T1000 (cell line): Measurements from ENCODE around the gene ZBTB21.
"Not testable (repeated sequence)": the region's sequence is repeated elsewhere in the genome, so short reads cannot be mapped to it uniquely, and the experiment has no call there.

Experiments
- DNase-seq: peaks from one replicate; lab custom pipeline; 2025; ENCODE audit warnings: mixed read lengths; lab: John Stamatoyannopoulos, UW

The ZBTB21 gene

DNA sequence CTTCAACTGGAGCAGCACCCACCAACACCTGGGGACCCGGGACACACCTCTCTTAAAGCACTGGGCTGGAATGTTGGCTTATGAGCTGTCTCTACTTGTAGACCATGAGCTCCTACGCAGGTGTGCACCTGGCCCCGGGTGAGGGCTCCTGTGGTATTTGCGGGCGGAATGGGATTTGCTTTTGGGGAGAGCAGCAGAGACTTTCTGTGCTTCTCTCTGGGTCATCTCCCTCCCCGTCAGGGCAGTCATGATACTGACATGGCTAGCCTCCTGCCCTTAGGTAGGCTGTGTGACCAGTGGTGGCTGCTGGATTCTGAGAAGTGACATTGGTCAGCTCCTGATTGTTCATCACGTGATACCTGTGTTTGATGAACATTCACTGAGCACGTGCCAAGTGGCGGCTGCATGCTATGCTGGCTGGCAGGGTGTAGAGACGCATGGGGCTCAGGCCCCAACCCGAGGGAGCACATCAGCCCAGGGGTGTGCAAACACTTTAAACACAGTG is 9.0 kb upstream of the ZBTB21 start:
- DNase-seq, result no peak

DNA sequence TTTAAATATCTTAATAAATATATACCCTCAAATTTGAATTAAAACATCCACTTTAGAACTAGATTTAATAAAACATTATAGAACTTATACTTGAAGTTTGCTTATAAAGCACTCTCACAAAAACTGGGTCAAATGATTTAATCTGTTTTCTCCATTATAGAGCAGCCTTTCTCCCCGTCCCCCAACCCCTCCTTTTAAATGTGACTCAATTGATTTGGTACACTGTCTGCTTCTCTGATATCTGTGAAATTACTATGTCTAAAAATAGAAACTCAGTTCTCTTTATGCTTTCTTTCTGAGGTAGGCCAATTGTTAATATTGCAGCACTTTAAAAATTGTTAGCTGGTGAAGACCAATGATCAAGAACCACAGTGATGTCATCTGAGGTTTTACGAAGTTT is 6.9 kb upstream of the ZBTB21 start:
- DNase-seq, result no peak

DNA sequence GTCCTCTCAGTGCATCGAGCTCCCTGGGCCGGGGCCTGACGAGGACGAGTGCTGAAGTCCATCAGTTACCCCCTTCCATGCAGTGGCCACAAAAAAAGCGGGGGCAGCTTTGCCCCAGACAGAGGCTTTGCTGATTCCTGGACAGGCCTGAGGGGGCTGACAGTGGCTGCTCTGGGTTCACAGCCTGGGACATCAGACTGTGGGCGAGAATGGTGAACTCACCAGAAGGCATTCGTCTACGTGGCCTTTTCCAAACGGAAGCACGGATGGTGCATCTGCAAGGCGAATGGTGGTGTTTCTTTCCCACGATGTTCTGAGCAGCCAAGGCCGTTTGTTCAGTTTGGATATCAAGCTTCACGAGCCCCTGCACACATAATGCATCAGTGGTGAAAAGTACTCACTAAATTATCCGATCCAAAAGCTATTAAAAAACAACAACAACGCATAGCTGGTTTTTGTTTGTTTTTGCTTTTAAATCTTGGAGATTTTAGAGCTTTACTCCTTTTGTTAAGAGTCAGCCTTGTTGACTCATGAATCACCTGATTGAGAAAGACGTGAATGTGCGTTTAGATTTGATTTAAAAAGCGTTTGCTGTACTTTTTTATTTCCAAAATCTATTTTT is 6.3 kb upstream of the ZBTB21 start:
- DNase-seq, result no peak

DNA sequence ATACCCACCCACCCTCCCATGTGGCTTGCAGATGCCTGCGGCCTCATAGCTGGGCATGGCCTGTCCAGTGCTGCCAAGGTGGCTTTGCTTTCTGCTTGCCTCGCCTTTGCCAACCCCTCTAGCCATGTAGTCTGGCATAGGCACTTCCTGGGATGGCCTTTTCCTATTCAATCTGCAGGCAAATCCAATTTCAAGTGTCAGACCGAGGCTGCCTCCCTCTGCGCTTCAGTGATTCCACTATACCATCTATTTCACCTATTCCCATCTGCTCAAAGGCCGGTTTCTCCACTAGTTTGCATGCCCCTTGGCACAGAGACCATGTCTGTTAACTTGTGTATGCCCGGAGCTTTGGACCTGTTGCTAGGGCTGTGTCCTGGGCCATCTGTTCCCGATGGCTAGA is 3.8 kb upstream of the ZBTB21 start:
- no peak for DNase-seq

DNA sequence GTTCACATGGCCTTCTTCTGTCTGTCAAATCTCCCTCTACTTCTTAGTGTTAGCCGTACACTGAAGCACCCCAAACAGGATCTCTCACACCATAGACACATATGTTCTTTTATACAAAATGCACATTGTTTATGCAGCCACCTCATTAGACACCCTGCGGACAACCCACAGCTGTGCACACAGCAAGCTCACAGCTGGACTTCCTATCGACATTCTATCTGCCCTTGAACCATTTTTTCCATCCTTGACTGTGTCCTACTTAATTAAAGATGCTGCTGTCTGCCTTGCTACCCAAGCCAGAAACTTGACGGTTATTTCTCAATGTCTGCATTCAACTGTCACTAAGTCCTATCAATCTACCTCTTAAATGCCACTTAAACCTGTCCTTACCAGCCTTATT is 3.2 kb upstream of the ZBTB21 start:
- DNase-seq, result no peak

DNA sequence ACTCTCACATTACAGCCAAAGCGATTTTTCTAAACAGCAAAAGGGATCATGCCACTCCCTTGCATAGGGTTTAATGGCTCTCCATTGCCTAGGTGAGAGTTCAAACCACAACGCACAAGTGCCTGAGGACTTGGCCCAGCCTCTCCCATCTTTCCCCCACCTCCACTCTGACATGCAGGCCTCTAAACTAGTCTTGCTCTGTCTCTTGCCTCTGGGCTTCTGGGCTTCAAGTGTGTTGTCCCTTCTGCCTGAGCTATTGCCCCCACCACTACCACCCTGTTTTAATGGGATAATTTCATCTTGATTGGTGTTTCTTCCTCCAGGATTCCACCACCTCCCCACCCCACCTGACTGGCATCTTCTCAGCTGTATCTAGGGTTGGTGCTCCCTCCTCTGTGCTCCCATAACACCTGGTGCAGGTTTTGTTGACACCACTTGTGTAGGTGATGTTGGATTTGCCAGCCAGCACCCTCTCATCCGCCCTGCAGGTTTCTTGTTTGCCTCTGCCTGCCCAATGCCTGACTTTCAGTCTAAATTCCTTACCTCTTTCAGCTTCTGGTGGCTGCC is 2.7 kb upstream of the ZBTB21 start:
- no peak for DNase-seq

DNA sequence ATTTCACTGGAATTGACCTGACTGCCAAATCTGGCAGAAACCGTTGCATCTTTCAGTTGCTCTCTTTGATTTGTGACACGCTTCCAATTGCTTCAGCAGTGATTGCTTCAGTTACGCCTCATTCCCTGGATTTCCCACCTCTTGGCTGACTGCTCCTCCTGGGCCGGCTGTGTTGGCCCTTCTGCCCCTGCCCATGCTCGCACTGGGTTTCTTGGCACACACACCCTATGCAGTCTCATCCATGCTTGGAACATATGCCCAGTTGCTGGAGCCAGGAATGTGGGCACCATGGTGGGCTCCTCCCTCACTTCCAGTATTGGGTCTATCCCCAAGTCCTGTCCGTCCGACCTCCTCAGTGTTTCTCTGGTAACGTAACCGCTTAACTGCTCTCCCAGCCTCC is 2.2 kb upstream of the ZBTB21 start:
- no peak for DNase-seq

DNA sequence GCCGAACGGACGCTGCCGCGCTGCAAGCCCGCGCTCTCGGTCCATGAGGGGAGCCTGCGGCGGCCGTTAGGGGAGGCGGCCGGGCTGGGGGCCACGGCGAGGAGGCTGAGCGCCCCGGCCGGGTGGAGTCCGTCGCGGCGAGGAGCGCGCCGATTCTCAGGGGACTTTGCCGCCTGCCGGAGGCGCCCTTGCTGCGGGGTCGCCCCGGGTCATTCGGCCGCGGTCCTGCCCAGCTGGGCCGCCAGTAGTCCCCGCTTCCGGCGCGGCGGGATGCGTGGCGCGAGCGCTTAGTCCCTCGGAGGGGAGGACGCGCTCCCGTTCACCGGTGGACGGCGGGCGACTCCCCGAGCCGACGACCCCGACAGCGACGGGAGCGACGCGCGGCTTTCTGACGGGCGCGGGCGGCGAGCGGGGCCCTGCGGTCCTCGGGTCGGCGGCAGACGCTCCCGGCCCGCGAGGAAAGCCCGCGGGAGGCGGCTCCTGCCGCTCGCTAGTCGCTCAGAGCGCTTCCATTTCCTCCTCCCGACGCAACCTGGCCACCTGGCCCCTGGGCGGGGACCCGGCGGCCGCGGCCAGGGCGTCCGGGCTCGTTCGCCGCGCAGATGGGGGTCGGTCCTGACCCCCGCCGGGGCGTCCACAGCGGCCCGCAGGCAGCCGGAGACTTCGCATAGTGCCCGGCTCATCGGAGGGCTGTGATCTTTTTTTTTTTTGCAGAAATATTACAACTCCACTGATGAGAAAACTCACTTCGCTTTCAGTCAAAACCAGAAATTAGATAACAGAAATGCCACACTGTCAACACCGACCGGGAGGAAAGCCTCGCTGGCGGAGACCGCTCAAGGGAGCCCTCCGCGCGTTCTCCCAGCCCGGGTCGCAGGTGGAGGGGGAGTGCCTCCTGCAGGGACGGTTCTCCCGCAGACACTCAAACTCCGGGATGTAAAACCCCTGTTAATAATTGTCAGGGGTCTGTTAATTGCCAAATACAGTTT is 641 bp upstream of the ZBTB21 start:
- peak; percentile 64 for DNase-seq

DNA sequence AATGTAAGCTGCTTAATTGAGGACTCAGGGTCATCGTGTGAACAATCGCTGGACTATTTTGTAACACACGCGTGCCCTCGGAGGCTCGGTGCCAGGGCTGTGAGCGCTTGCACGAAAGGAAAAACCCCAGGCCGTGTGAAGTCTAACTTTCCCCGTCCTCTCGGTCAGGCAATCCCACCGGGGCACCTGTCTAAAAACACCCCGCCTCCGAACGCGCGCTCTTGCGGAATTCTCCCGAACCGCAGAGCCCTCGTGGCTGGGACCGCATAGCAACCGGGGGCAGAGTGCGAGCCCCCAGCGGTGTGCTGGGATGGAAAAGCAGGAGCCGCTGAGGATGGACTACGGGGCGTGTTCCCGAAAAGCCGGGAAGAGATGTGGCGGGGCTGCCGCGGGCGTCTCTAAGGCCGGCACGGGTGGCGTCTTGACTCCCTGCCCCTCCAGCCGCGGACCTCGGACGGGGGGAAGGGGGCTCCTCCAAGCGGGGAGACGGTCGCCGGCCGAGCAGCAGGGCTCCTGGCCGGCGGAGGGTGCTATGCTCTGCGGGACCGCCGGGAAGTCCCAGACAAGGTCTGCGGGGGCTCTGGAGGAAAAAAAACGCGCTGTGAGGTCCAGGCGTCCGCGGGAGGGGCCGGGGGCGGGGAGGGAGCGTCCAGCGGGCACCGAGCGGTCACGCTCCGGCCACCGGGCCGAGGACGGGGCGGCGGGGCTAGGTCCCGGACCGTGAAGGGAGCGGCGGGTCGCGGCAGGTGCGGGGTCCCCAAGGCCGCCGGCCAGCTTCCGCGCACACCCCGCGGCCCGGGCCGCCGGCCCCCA is 936 bp downstream of the ZBTB21 start:
- DNase-seq, result no peak

DNA sequence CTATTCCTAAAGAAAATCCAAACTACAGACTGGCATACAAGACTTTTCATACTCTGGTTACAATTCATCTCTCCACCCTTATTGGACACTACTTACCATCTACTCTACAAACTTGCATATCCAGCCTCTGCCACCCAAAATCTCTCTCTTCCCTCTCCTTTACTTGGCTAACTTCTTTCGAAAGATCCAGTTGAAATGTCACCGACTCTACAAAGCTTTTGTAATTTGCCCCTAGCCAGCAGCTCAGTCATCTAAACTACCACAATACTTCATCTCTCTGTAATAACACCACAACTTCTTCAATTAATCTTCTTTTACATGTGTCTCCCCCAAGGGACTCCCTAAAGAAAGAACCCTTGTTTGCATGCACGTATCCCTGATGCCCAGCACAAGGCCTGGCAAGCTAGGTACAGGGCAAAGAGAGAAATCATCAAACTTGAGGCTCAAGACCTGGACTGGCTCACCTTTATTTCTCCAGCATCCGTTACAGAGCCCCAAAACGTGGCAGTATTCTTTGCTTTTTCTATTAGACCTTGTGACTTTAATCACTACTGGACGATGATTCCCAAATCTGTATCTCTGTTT is 2.7 kb downstream of the ZBTB21 start:
- no peak for DNase-seq

DNA sequence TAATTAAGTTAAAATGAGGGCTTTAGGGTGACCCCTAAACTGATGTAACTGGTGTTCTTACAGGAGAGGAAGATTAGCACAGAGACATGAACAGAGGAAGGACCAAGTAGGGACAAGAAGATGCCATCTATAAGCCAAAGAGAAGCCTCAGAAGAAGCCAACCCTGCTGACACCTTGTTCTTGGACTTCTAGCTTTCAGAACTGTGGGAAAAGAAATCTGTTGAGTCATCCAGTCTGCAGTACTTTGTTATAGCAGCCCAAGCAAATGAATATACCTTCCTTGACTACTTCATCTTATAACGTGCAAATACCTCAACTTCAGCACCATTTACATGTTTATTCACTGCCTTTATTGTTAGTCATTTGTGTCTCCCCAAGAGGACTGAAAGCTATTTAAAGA is 3.4 kb downstream of the ZBTB21 start:
- no peak for DNase-seq

DNA sequence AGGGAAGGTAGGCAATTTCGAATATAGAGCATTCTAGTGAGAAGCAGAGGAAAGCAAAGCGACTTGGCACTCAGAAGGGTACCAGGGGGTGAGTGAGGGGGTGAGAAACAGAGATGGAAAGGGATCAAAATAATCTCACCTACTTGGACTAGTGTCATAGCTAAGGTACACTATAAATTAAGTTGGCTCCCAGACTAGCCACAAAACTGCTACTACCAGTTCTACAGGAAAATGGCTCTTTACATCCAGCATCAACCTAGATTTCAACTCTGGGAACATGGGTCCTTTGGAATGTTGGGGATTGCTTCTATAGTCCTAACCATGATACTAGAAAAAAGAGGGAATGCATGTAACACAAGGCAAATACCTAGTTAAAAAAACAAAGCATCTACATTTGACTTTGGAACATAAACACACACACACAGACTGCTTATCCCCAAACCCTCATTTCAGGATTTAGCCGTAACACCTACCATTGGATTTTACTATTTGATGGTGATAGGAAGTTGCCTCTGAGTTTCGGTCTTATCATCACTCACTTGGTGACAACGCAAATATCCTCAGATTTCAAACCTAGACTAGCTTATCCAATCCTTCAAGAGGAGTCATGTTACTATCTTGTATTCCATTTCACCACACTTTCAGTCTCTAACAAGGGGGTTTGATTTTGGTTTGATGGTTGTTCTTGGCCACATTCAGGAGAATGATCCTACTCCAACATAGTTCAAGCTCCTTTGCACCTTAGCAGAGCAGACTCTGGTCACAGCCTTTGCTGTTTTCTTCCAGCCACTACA is 5.6 kb downstream of the ZBTB21 start:
- no peak for DNase-seq

DNA sequence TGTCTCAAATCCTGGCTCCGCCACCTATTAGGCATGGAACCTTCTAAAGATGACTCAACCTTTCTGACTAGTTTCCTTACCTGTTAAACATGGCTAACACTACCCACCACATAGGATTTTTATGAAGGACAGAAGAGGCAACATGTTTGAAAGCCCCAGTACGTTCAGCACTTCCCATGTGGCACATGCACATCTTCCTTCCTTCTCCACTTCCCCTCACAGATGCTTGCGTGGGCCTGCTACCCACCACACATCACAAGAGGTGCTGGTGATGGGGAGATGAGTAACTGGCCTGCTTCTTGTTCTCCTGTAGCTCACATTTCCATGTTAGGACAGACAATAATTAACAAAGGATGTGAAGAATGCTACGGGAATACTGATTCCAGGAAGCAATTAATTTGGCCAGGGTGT is 7.1 kb downstream of the ZBTB21 start:
- DNase-seq, result no peak

DNA sequence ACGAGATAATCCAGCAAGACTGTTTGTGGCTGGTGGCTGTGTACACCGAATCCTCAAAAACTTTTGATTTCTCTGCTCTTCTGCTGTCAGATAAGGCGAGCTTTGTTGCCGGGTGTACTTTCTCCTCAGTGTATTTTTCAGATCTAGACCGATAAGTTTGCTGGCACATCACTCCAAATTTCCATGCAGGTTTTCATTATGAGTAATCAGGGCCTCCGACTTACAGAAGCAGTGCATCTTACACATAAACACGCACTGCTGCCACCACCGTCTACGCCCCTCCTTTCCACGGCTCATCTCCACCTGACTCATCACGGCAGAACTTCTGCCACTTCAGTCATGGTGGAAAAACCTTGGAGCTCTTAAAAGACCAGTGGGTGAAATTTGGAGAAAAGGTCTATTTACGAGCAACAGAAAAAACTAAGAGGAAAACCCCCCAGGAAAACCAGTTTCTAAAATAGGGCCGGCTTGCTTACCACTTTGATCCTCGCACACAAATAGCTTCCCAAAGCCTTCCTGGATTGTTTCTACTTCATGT is 7.7 kb downstream of the ZBTB21 start:
- peak; percentile 61 for DNase-seq

DNA sequence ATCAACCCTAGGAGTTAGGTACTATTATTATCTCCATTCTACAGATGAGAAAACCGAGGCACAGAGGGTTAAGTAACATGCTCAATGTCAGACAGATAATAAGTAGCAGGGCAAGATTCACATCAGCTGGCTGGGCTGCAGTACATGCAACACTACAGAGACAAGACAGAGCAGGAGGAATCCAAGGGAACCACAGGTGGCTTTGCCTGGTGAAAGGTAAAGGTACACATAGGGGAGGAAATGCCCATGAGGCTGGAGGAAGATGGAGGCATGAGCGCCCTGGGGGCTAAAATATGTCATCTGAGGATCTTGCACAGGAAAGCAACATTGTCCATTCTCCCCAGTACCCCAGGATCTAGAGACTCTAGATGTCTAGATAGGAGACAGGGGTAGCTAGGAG is 8.4 kb downstream of the ZBTB21 start:
- no peak for DNase-seq

DNA sequence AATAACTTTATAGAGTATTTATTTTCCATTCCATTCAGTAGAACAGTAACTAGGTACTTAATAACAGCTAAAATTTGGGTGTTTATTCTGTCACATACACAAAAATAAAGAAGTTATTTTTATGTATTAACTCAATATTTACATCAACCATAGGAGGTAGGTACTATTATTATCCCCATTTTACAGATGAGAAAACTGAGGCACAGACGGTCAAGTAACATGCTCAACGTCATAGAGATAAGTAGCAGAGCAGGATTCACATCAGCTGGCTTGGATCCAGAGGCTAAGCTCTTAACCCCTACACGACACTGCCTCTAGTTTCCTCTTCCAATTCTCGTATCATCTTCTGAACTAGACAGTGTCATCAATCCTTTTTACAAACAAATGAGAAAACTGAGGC is 9.3 kb downstream of the ZBTB21 start:
- DNase-seq, result no peak

DNA sequence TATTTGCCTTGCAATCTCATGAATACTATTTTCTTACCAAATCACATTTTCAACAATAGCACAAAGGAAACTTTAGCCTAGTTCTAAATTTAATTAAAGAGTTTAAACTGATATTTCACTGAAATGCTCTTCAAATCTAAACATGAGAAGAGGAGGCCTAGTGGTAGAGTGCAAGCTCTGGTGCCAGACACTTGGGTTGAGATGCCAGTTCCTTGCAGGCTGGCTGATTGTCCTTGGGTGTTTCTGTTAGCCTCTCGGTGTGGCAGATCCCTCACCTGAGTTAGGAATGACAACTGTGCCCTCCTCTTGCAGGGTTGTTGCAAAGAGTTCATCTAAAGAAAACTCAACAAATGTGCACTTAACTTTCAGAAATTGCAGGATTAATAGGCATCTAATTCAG is 12.5 kb downstream of the ZBTB21 start:
- DNase-seq, result no peak

DNA sequence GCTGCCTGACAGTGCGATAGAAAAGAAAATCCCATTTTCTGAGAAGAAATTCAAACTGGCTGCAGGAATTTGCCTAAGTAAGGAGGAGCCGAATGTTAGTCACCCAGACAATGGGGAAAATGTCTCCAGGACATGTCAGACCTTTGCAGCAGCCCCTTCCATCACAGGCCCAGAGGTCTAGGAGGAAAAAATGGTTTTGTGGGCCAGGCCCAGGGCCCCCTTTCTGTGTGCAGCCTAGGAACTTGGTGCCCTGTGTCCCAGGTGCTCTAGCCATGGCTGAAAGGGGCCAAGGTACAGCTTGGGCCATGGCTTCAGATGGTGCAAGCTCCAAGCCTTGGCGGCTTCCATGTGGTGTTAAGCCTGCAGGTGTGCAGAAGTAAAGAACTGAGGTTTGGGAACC is 14.6 kb downstream of the ZBTB21 start:
- no peak for DNase-seq

DNA sequence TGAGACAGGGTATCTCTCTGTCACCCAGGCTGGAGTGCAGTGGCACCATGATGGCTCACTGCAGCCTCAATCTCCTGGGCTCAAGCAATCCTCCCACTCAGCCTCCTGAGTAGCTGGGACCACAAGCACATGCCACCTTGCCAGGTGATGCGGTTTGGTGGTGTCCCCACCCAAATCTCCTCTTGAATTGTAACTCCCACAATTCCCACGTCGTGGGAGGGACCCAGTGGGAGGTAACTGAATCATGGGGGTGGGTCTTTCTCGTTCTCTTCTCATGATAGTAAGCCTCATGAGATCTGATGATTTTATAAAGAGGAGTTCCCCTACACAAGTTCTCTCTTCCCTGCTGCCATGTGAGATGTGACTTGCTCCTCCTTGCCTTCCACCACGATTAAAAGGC is 15.5 kb downstream of the ZBTB21 start:
- not testable (repeated sequence) for DNase-seq

DNA sequence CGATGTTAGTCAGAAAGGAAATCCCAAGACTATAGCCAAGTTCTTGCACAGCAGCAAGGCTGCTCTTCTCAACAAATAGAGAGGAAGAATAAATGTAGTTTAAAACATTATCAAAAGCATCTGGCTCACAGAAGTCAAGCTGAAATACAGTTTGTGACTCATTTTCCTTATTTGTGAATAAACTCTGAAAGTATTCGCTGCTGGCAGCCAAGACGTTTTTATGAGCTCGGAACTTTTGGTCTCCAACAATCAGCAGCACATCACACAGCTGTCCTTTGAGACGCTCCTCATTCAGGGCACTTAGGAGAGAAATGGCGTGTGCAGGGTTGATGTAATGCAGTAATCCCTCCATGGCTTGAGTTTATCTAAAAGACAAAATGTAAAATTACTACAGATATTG is 16.4 kb downstream of the ZBTB21 start:
- DNase-seq, result no peak

DNA sequence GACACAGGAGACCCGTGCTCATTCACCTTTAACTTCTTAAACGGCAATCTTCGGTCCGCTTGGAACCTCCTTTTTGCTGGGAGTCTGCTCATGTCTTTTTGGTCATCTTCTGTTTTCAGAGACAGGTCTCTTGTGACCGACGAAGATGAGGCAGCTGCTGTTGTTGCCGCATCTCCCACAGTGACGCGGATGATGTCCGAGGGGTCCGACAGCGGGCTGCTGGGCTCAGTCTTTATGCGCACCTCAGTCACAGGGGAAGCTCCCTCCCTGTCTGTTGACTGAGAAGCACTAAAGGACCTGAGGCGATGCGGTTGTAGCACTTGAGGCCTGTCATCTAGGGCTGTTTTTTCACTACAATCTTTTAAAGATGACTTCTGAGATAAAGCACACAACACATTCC is 17.6 kb downstream of the ZBTB21 start:
- no peak for DNase-seq
